ENCODE data around the gene DHX16. TPM values are rescaled to one million over a fixed set of nuclear protein-coding genes. Genes with fewer than 3 reads are reported as not detected.

Gene DHX16
- total RNA-seq, 6 experiments from 2014 or later = 33.7 to 36.7 (median 35.5) TPM

DNA sequence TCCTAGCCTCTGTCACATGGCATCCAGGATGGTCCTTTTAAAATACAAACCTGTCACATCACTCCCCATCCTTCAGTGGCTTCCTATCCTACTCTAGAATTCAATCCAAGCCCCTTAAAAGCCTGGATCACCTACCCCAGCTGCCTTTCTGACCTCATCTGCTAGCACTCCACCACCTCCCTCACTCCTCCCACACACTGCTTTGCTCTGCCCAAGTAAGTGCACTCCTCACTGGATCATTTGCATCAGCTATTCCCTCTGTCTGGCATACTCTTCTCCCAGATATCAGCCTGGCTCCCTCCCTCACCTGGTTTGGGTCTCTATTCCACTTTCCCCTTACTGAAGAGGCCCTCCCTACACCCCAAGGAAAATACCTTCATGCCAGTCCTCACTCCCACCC, 15.4 kb downstream of the DHX16 start:
- Mint-ChIP-seq H3K4me3 (no peak overlapping the region), H3K4me1 (ENCODE audit: low read depth) (peaks cover 24% of the 10 kb centered on the region), H3K27ac (peak overlapping the region; percentile 47)

GRCh38 chr6:30656513-30656912, 16.3 kb downstream of the DHX16 start:
- Mint-ChIP-seq H3K36me3 (ENCODE audit: low read depth) (peaks cover 44% of the 10 kb centered on the region), H3K27ac (0 out of 2 replicates have a peak overlapping the region, but pooled peaks have one; percentile 35)
- DNase-seq = no peak

More for the DNA sequence above, 15.4 kb downstream of the DHX16 start:
- Mint-ChIP-seq H3K27me3 (ENCODE audit: insufficient read depth) (peaks cover 2% of the 10 kb centered on the region; the same call in 1 of the 2 replicates), H3K9me3 (no peaks in the 10 kb centered on the region), H3K36me3 (ENCODE audit: low read depth) (peaks cover 47% of the 10 kb centered on the region)
- no peak for DNase-seq
- TF ChIP-seq, protein P1, sequence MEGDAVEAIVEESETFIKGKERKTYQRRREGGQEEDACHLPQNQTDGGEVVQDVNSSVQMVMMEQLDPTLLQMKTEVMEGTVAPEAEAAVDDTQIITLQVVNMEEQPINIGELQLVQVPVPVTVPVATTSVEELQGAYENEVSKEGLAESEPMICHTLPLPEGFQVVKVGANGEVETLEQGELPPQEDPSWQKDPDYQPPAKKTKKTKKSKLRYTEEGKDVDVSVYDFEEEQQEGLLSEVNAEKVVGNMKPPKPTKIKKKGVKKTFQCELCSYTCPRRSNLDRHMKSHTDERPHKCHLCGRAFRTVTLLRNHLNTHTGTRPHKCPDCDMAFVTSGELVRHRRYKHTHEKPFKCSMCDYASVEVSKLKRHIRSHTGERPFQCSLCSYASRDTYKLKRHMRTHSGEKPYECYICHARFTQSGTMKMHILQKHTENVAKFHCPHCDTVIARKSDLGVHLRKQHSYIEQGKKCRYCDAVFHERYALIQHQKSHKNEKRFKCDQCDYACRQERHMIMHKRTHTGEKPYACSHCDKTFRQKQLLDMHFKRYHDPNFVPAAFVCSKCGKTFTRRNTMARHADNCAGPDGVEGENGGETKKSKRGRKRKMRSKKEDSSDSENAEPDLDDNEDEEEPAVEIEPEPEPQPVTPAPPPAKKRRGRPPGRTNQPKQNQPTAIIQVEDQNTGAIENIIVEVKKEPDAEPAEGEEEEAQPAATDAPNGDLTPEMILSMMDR (IDR thresholded peaks at IDR 0.05) = no peak

DNA sequence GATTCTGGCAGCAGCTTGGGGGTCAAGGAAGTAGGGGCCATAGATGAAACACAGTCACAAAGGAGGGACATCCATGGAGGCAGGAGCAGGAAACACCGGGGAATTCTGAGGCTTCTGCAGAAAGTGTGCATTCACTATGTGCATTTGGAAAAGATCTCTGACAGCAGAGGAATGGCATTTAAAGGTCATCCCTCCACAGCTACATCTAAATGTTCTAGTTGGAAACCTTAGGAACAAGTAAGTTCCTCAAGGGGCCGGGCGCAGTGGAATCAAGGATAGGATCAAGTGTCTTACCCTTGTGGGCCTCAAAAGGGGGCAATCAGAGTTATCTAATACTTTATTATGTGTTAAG, 17.1 kb downstream of the DHX16 start:
- Mint-ChIP-seq H3K36me3 (ENCODE audit: low read depth) (peaks cover 47% of the 10 kb centered on the region), H3K4me3 (no peak overlapping the region), H3K27ac (peak overlapping the region; percentile 70), H3K4me1 (ENCODE audit: low read depth) (peaks cover 24% of the 10 kb centered on the region), H3K27me3 (ENCODE audit: insufficient read depth) (peaks cover 2% of the 10 kb centered on the region; the same call in 1 of the 2 replicates), H3K9me3 (no peaks in the 10 kb centered on the region)
- DNase-seq = peak; percentile 19
- TF ChIP-seq, protein P1 (IDR thresholded peaks at IDR 0.05) = no peak

More at GRCh38 chr6:30656513-30656912, 16.3 kb downstream of the DHX16 start:
- Mint-ChIP-seq H3K4me3 (no peak overlapping the region), H3K4me1 (ENCODE audit: low read depth) (peaks cover 24% of the 10 kb centered on the region), H3K9me3 (no peaks in the 10 kb centered on the region), H3K27me3 (ENCODE audit: insufficient read depth) (peaks cover 2% of the 10 kb centered on the region; the same call in 1 of the 2 replicates)
- TF ChIP-seq, protein P1 (IDR thresholded peaks at IDR 0.05) = no peak

GRCh38 chr6:30654798-30655742, 17.7 kb downstream of the DHX16 start:
- peaks cover 2% of the 10 kb centered on the region; the same call in 1 of the 2 replicates for H3K27me3 Mint-ChIP-seq (ENCODE audit: insufficient read depth)
- H3K4me3 Mint-ChIP-seq = no peak overlapping the region
- no peak for DNase-seq
- TF ChIP-seq, protein P1 (IDR thresholded peaks at IDR 0.05) = no peak
- H3K4me1 Mint-ChIP-seq (ENCODE audit: low read depth) = peaks cover 24% of the 10 kb centered on the region
- no peaks in the 10 kb centered on the region for H3K9me3 Mint-ChIP-seq
- peaks cover 44% of the 10 kb centered on the region for H3K36me3 Mint-ChIP-seq (ENCODE audit: low read depth)
- H3K27ac Mint-ChIP-seq = peak overlapping the region; percentile 70; the same call in 1 of the 2 replicates

DNA sequence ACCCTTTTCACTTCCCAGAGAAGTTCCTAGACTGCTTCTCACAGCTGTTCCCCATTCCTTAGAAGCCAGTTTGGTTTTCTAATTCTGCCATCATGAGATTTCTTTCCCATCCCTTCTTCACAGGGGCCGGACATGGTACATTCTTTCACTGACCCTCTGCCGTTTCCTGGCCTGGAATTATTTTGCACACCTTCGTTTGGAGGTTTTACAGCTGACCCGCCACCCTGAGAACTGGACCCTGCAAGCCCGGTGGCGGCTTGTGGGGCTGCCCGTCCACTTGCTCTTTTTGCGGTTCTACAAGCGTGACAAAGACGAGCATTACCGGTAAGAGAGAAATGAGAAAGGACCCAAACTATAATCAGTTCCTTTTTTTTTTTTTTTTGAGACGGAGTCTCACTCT, 21.7 kb downstream of the DHX16 start:
- TF ChIP-seq, protein P1 (IDR thresholded peaks at IDR 0.05) = no peak
- no peak overlapping the region for H3K27ac Mint-ChIP-seq

More for the DNA sequence above, 21.7 kb downstream of the DHX16 start:
- H3K27me3 Mint-ChIP-seq (ENCODE audit: insufficient read depth) = peaks cover 2% of the 10 kb centered on the region; the same call in 1 of the 2 replicates
- DNase-seq = no peak
- peaks cover 23% of the 10 kb centered on the region for H3K4me1 Mint-ChIP-seq (ENCODE audit: low read depth)
- peaks cover 32% of the 10 kb centered on the region for H3K36me3 Mint-ChIP-seq (ENCODE audit: low read depth)
- no peaks in the 10 kb centered on the region for H3K9me3 Mint-ChIP-seq
- no peak overlapping the region for H3K4me3 Mint-ChIP-seq
